Adrenal gland (tissue), 12 donors: ENCODE results near the gene CAPRIN2. TPM values are rescaled to one million over a fixed set of nuclear protein-coding genes. Genes with fewer than 3 reads are reported as not detected.

ENCODE experiments used
- DNase-seq, 7 donors: peaks; one replicate each; pipeline ENCODE4 v3.0.0-alpha.2; 2019 to 2020
- H3K27ac ChIP-seq, 5 donors: fragments of 200-600 bp; sonication (generic) in 4 of 5; 1 replicate in 3 of 5; 2 replicates in 2 of 5; pipeline versions ENCODE4 v1.5.1 to v1.8.0; 2016 to 2020; ENCODE audit warnings: mild to moderate bottlenecking in 1 of 5
- H3K27me3 ChIP-seq: fragments of 200-600 bp; 2 replicates; pipeline ENCODE4 v1.8.0; 2021
- H3K36me3 ChIP-seq, 2 donors: fragments of 200-600 bp; replicated peaks in 1 of 2; 1 replicate in 1 of 2; 2 replicates in 1 of 2; pipeline versions ENCODE4 v1.5.1 to v1.8.0; 2018 to 2022
- H3K4me1 ChIP-seq, 2 donors: fragments of 200-600 bp; replicated peaks in 1 of 2; 1 replicate in 1 of 2; 2 replicates in 1 of 2; pipeline versions ENCODE4 v1.5.1 to v1.8.0; 2018 to 2021
- H3K4me3 ChIP-seq, 4 donors: fragments of 200-600 bp; sonication (generic) in 3 of 4; one replicate each; pipeline ENCODE4 v1.5.1; 2016 to 2018
- H3K9me3 ChIP-seq, 3 donors: fragments of 200-600 bp; sonication (generic) in 1 of 3; replicated peaks in 1 of 3; 1 replicate in 2 of 3; 2 replicates in 1 of 3; pipeline versions ENCODE4 v1.5.1 to v1.8.0; 2016 to 2021
- CTCF ChIP-seq, 6 experiments: fragments of 450-650 bp in 4 of 6; fragments of 200-600 bp in 2 of 6; sonication (generic) in 1 of 6; IDR thresholded peaks; 1 replicate in 5 of 6; 2 replicates in 1 of 6; pipeline versions ENCODE4 v1.5.1 to v1.8.0; 2016 to 2021; ENCODE audit warnings: antibody characterized with exemption in 6 of 6, mild to moderate bottlenecking in 2 of 6, moderate library complexity in 1 of 6
- POLR2A ChIP-seq, 2 donors: fragments of 450-650 bp; IDR thresholded peaks; one replicate each; pipeline ENCODE4 v1.6.1; 2017; ENCODE audit warnings: antibody characterized with exemption in 2 of 2, mild to moderate bottlenecking in 2 of 2, moderate library complexity in 1 of 2
- WGBS, 4 donors: extraction: QIAGEN DNeasy Blood & Tissue Kit in 2 of 4; methylation state at CpG; one replicate each; pipeline versions ENCODE4 v1.1.5 to v1.1.7; 2013 to 2017; 5-methylcytosine and 5-hydroxymethylcytosine counted together
- intact Hi-C, 2 donors: fragments of 100-400 bp; cut with DNase I; formaldehyde crosslinking; loops; one replicate each; pipeline versions ENCODE4 v1.14.1 to v1.15.0; 2022 to 2023
- polyA plus RNA-seq, 3 donors: library from polyadenylated mRNA; stranded (reverse); fragments of 200-250 nt in 2 of 3; fragments of 350-450 nt in 1 of 3; fragmentation: Illumina TruSeq in 1 of 3; extraction: RNeasy Lipid Tissue Mini Kit (QIAGEN cat#74804) in 1 of 3; gene quantifications; one replicate each; pipeline ENCODE4 v1.2.3, GENCODE V29; 2013 to 2014
- total RNA-seq, 9 donors: library from RNA; depleted of rRNA in 4 of 9; stranded (reverse); fragments of >200 nt in 4 of 9; fragments of 120-200 nt in 1 of 9; fragmentation: NEBNext Ultra II Directional in 1 of 9; extraction: Animal tissue kit (Norgen Biotek cat#: 25700) in 1 of 9; gene quantifications; one replicate each; pipeline versions ENCODE4 v1.1.0 to v1.2.4, GENCODE V29; 2013 to 2023
- donor health status: healthy with polysubstance abuse.
- donor health status: Bipolar disorder and iron deficiency.
- donor health status: DM: yes; HTN: yes; CAD: no.
- donor health status: DM: no; HTN: no; CAD: no.
- donor health status: DM: no; HTN: no; CAD: no.
- donor health status: DM: yes; HTN: yes; CAD: no.

CAPRIN2 gene
- total and polyA plus RNA-seq, 12 donors: 12.1 to 40.4 (median 26.2) TPM

GRCh38 chr12:30784508-30784907 is 29.8 kb upstream of the CAPRIN2 start:
- no peaks in the 10 kb centered on the region for H3K27me3 ChIP-seq

DNA sequence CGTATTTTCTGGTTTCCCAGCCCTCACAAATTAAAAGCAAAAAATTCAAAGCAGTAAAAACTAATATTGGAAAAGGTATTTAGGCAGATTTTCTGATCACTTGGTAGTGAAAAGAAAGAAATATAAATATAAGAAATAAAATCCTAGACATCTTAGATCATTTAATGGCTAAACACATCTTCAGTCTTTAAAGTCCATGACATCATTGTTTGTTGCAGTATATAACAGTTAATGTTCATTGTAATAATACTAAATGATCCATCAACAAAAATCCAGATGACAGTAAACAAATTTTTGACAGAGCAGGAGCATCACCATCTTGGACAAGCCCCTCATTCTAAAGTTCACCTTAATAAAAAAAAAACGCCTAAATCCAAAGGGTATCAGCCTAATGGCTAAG is 29.2 kb upstream of the CAPRIN2 start:
- Histone ChIP-seq H3K4me1 (no peaks in the 10 kb centered on the region), H3K27ac (no peak overlapping the region), H3K9me3 (no peaks in the 10 kb centered on the region), H3K27me3 (no peaks in the 10 kb centered on the region), H3K36me3 (no peaks in the 10 kb centered on the region), H3K4me3 (no peak overlapping the region)
- DNase-seq: no peak
- TF ChIP-seq CTCF (IDR thresholded peaks at IDR 0.05) (no peak), POLR2A (IDR thresholded peaks at IDR 0.05) (no peak)
- intact Hi-C loops: no loop called here
- WGBS, 4 donors: 52 to 80% (median 69%) methylated on average over 2 of the region's 2 CpGs

More at GRCh38 chr12:30784508-30784907, 29.8 kb upstream of the CAPRIN2 start:
- WGBS, 4 donors: 85 to 94% (median 90%) methylated on average over 1 of the region's 1 CpG
- no peak for TF ChIP-seq CTCF (IDR thresholded peaks at IDR 0.05)
- TF ChIP-seq POLR2A (IDR thresholded peaks at IDR 0.05): no peak
- Histone ChIP-seq H3K27ac (no peak overlapping the region), H3K4me3 (no peak overlapping the region), H3K36me3 (no peaks in the 10 kb centered on the region), H3K4me1 (no peaks in the 10 kb centered on the region), H3K9me3 (no peaks in the 10 kb centered on the region)
- no peak for DNase-seq
- intact Hi-C loops: no loop called here

GRCh38 chr12:30782316-30783173 is 27.8 kb upstream of the CAPRIN2 start:
- Histone ChIP-seq H3K36me3 (no peaks in the 10 kb centered on the region), H3K4me3 (no peak overlapping the region), H3K27me3 (no peaks in the 10 kb centered on the region), H3K4me1 (no peaks in the 10 kb centered on the region), H3K27ac (no peak overlapping the region), H3K9me3 (no peaks in the 10 kb centered on the region)
- intact Hi-C loops: no loop called here
- WGBS, 4 donors: 58 to 75% (median 70%) methylated on average over 1 to 3 of the region's 3 CpGs
- DNase-seq: no peak
- TF ChIP-seq POLR2A (IDR thresholded peaks at IDR 0.05) (no peak), CTCF (IDR thresholded peaks at IDR 0.05) (no peak)

GRCh38 chr12:30779578-30779977 is 24.8 kb upstream of the CAPRIN2 start:
- TF ChIP-seq POLR2A (IDR thresholded peaks at IDR 0.05) (no peak), CTCF (IDR thresholded peaks at IDR 0.05) (no peak)
- no peak for DNase-seq
- Histone ChIP-seq H3K9me3 (peaks cover 0 to 5% (median 0%) of the 10 kb centered on the region in 3 donors), H3K27me3 (no peaks in the 10 kb centered on the region), H3K4me3 (no peak overlapping the region), H3K36me3 (no peaks in the 10 kb centered on the region), H3K27ac (no peak overlapping the region), H3K4me1 (no peaks in the 10 kb centered on the region)
- intact Hi-C loops: no loop called here
- WGBS, 4 donors: 75 to 96% (median 84%) methylated on average over 5 of the region's 5 CpGs
